WERI-Rb-1 (cell line): ENCODE measurements around the gene DYRK4.

Experiments
- DNase-seq: peaks from one replicate; pipeline ENCODE4 v3.0.0-alpha.2; 2020
- H3K27ac ChIP-seq: fragments of 250-450 bp; sonication (Bioruptor Pico); 2 replicates; pipeline ENCODE4 v1.5.1; 2020; ENCODE audit warnings: mild to moderate bottlenecking, moderate library complexity
- H3K27me3 ChIP-seq: fragments of 250-450 bp; sonication (Bioruptor Pico); 2 replicates; pipeline ENCODE4 v1.5.1; 2021; ENCODE audit warnings: mild to moderate bottlenecking, low read depth, moderate library complexity; ENCODE audit not compliant: insufficient read depth, severe bottlenecking
- H3K36me3 ChIP-seq: fragments of 250-450 bp; sonication (Bioruptor Pico); 2 replicates; pipeline ENCODE4 v1.5.1; 2020; ENCODE audit warnings: mild to moderate bottlenecking, moderate library complexity
- H3K4me3 ChIP-seq: 2 replicates; pipeline ENCODE4 v1.5.1; 2011; ENCODE audit warnings: low read depth, mild to moderate bottlenecking, control low read depth, low read length
- H3K9me3 ChIP-seq: fragments of 250-450 bp; sonication (Bioruptor Pico); 2 replicates; pipeline ENCODE4 v1.5.1; 2021; ENCODE audit warnings: mild to moderate bottlenecking, moderate library complexity; ENCODE audit not compliant: severe bottlenecking
- TF ChIP-seq, protein P1 (sequence below): IDR thresholded peaks from 2 replicates; pipeline ENCODE4 v1.5.1; 2011; ENCODE audit warnings: low read depth, mild to moderate bottlenecking, control low read depth, inconsistent platforms, low read length

Gene DYRK4

DNA sequence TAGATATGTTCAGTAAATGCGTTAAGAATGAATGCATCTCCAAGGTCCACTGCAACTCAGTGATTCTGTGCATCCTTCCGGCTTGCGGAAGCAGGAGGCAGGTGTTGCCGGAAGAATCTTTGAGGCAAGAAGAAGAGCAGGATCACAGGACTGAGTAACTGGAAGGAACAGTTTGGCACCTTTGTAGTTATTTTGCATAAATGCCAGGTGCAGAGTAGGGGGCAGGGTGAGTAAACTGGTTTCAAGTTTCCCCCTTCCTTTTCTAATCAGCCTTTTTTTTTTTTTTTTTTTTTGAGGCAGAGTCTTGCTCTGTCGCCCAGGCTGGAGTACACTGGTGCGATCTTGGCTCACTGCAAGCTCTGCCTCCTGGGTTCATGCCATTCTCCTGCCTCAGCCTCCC, 22.3 kb downstream of the DYRK4 start:
- Histone ChIP-seq H3K27ac (no peak overlapping the region), H3K4me3 (no peak overlapping the region), H3K27me3 (no peaks in the 10 kb centered on the region), H3K36me3 (no peaks in the 10 kb centered on the region), H3K9me3 (no peaks in the 10 kb centered on the region)
- TF ChIP-seq, protein P1, sequence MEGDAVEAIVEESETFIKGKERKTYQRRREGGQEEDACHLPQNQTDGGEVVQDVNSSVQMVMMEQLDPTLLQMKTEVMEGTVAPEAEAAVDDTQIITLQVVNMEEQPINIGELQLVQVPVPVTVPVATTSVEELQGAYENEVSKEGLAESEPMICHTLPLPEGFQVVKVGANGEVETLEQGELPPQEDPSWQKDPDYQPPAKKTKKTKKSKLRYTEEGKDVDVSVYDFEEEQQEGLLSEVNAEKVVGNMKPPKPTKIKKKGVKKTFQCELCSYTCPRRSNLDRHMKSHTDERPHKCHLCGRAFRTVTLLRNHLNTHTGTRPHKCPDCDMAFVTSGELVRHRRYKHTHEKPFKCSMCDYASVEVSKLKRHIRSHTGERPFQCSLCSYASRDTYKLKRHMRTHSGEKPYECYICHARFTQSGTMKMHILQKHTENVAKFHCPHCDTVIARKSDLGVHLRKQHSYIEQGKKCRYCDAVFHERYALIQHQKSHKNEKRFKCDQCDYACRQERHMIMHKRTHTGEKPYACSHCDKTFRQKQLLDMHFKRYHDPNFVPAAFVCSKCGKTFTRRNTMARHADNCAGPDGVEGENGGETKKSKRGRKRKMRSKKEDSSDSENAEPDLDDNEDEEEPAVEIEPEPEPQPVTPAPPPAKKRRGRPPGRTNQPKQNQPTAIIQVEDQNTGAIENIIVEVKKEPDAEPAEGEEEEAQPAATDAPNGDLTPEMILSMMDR = no peak
- DNase-seq = no peak

DNA sequence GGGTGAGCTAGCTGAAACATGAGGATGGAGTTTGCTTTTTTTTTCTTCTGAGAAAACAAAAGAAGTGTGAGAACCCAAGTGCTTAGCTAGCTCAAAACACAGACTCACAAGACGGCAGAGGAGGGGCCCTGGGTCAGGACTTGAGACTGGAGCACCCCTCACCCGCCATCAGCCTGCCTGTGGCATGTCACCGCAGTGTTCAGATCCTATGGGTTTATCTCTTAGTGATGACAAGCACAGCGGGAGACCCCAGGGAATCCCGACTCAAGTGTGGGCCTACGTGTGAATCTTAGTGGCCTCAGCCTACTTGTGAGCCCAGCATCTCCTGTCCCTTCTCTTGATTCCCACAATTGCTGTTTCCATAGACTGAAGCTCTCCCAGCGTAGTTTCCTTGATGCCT, 22.9 kb downstream of the DYRK4 start:
- H3K4me3 ChIP-seq = no peak overlapping the region
- TF ChIP-seq, protein P1 = no peak
- no peaks in the 10 kb centered on the region for H3K9me3 ChIP-seq
- DNase-seq = no peak
- no peak overlapping the region for H3K27ac ChIP-seq
- no peaks in the 10 kb centered on the region for H3K36me3 ChIP-seq
- no peaks in the 10 kb centered on the region for H3K27me3 ChIP-seq

DNA sequence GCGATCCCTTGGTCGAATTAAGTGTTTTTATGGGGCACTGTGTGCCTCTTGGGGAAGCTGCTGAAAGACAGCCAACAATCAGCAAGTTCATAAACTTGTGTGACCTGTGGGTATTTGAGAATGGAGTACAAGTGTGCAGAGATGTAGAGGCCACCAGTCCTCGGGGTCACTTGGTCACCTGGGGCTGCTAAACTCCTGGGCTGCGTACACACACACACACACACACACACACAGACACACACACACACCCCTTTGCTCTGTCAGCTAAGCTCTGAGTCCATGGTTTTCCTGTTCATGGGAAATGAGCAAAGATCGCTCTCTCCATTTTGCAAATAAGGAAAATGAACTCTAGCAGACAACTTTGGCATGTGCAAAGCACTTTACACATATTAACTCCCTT, 24.5 kb downstream of the DYRK4 start:
- no peaks in the 10 kb centered on the region for H3K27me3 ChIP-seq
- H3K27ac ChIP-seq = no peak overlapping the region
- TF ChIP-seq, protein P1 = no peak
- no peak for DNase-seq
- H3K9me3 ChIP-seq = no peaks in the 10 kb centered on the region
- no peak overlapping the region for H3K4me3 ChIP-seq
- no peaks in the 10 kb centered on the region for H3K36me3 ChIP-seq

DNA sequence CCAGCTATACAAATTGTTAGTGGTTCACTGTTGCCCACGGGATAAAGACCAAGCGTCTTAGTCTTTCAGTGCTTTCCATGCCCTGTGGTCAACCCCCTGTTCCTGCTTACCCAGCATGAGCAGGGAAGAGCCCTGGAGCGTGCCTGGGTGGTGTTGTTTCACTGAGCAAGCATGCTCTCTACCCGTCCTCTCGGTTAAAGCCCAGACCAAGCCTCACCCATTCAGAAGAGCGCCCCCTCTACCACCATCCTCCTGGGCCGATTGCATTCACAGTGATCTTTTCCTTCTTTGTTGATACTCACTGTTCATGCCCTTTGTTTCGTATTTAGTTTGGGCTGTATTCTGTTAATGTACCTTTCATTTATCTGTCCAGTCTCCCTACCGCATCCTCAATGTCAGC, 25.1 kb downstream of the DYRK4 start:
- Histone ChIP-seq H3K27ac (no peak overlapping the region), H3K36me3 (no peaks in the 10 kb centered on the region), H3K9me3 (no peaks in the 10 kb centered on the region), H3K27me3 (no peaks in the 10 kb centered on the region), H3K4me3 (no peak overlapping the region)
- TF ChIP-seq, protein P1 = no peak
- no peak for DNase-seq

DNA sequence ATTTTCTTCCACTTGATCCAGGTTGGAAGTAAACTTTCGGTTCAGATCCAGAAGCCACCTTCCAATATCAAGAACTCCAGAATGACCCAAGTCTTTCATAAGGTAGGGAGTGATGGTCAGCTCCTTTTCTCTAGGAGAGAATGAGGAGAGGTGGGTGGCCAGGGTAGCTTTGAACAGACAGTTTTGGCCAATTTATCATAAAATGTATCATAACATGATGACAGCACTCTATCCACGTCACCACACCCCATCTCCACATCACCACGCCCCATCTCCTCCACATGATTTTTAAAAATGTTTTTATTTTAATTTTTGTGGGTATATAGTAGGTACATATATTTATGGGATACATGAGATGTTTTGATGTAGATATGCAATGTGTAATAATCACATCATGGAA, 26.9 kb downstream of the DYRK4 start:
- DNase-seq = no peak
- H3K27ac ChIP-seq = no peak overlapping the region
- H3K36me3 ChIP-seq = no peaks in the 10 kb centered on the region
- no peaks in the 10 kb centered on the region for H3K27me3 ChIP-seq
- no peaks in the 10 kb centered on the region for H3K9me3 ChIP-seq
- H3K4me3 ChIP-seq = no peak overlapping the region
- TF ChIP-seq, protein P1 = no peak

DNA sequence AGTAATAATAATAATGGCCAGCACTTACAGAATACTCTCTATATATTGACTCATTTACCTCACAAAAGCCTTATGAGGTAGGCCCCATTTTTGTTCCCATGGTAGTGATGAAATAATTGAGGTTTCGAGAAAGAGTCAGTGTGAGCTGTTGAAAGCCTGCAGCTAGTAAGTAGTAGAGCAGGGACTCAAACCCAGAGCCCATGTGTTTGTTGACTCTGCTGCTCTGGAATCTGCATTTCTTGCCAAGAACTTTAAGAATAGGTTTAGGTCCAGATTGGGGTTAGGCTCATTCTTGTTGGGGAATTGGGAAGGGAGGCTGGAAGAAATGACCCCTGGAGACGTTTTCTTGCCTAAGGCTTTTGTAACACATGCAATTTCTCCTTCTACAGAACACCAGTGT, 27.9 kb downstream of the DYRK4 start:
- H3K4me3 ChIP-seq = no peak overlapping the region
- no peak for DNase-seq
- H3K27me3 ChIP-seq = no peaks in the 10 kb centered on the region
- TF ChIP-seq, protein P1 = no peak
- no peak overlapping the region for H3K27ac ChIP-seq
- H3K36me3 ChIP-seq = no peaks in the 10 kb centered on the region
- no peaks in the 10 kb centered on the region for H3K9me3 ChIP-seq
